WTC11 (cell line): ENCODE data around the gene SIRPB2. TPM values are rescaled to one million over a fixed set of nuclear protein-coding genes. Genes with fewer than 3 reads are reported as not detected.

Source experiments
- ATAC-seq: fragments of 200-7000 bp; cut with Tn5 transposase; 2 replicates; pipeline ENCODE4 v1.10.0; 2021; ENCODE audit warnings: mild to moderate bottlenecking, moderate library complexity
- CTCF ChIA-PET: fragments of 300-600 bp; sonication (Branson Sonifier 250); formaldehyde crosslinking; loops from one replicate; lab custom pipeline; 2021; ENCODE audit warnings: antibody characterized with exemption; lab: Charles Lee
- POLR2A ChIA-PET: fragments of 350-600 bp; sonication (Branson Sonifier 250); formaldehyde crosslinking; loops from one replicate; lab custom pipeline; 2021; ENCODE audit warnings: antibody characterized with exemption; lab: Charles Lee
- DNase-seq: peaks from one replicate; pipeline ENCODE4 v3.0.0; 2021; ENCODE audit warnings: low spot score
- H3K27ac Mint-ChIP-seq: 2 replicates; pipeline ENCODE4 v1.8.0; 2021; ENCODE audit warnings: mixed read lengths
- H3K27me3 Mint-ChIP-seq: 2 replicates; pipeline ENCODE4 v1.8.0; 2021; ENCODE audit warnings: low read depth, mild to moderate bottlenecking, moderate library complexity, mixed read lengths
- H3K36me3 Mint-ChIP-seq: 2 replicates; pipeline ENCODE4 v1.8.0; 2021; ENCODE audit warnings: mixed read lengths
- H3K4me1 Mint-ChIP-seq: 2 replicates; pipeline ENCODE4 v1.8.0; 2022; ENCODE audit warnings: mixed read lengths
- H3K4me3 Mint-ChIP-seq: 2 replicates; pipeline ENCODE4 v1.8.0; 2021; ENCODE audit warnings: mild to moderate bottlenecking, moderate library complexity, mixed read lengths
- H3K9me3 Mint-ChIP-seq: 2 replicates; pipeline ENCODE4 v1.8.0; 2021; ENCODE audit warnings: mixed read lengths
- AFF4 ChIP-seq: sonication (generic); formaldehyde crosslinking; IDR thresholded peaks from 2 replicates; pipeline ENCODE4 v1.8.1; 2023; ENCODE audit warnings: mild to moderate bottlenecking, missing genetic modification reagents, borderline replicate concordance
- AR ChIP-seq: fragments of 250-450 bp; sonication (Bioruptor Pico); IDR thresholded peaks from 2 replicates; pipeline ENCODE4 v1.9.0; 2021; ENCODE audit warnings: mild to moderate bottlenecking
- ATF6 ChIP-seq: sonication (generic); formaldehyde crosslinking; IDR thresholded peaks from 2 replicates; pipeline ENCODE4 v1.8.1; 2023; ENCODE audit warnings: mild to moderate bottlenecking, missing genetic modification reagents
- E2F5 ChIP-seq: sonication (generic); formaldehyde crosslinking; IDR thresholded peaks from 2 replicates; pipeline ENCODE4 v1.8.1; 2022; ENCODE audit warnings: mild to moderate bottlenecking, moderate library complexity, missing genetic modification reagents
- FOXK1 ChIP-seq: sonication (generic); formaldehyde crosslinking; IDR thresholded peaks from 2 replicates; pipeline ENCODE4 v1.8.0; 2022; ENCODE audit warnings: mild to moderate bottlenecking, moderate library complexity, missing genetic modification reagents
- GTF2I ChIP-seq: fragments of 250-450 bp; sonication (Bioruptor Pico); conservative IDR thresholded peaks from 2 replicates; pipeline ENCODE4 v1.4.0; 2021; ENCODE audit warnings: mild to moderate bottlenecking
- JUN ChIP-seq: sonication (generic); formaldehyde crosslinking; IDR thresholded peaks from 2 replicates; pipeline ENCODE4 v1.8.0; 2023; ENCODE audit warnings: mild to moderate bottlenecking, missing genetic modification reagents
- NR3C1 ChIP-seq: sonication (generic); formaldehyde crosslinking; conservative IDR thresholded peaks from 2 replicates; pipeline ENCODE4 v1.8.1; 2023; ENCODE audit warnings: low read depth, mild to moderate bottlenecking, missing genetic modification reagents
- RORB ChIP-seq: fragments of 250-450 bp; sonication (Bioruptor Pico); IDR thresholded peaks from 2 replicates; pipeline ENCODE4 v1.9.0; 2021; ENCODE audit warnings: mild to moderate bottlenecking
- SP1 ChIP-seq: sonication (generic); formaldehyde crosslinking; conservative IDR thresholded peaks from 2 replicates; pipeline ENCODE4 v1.8.1; 2022; ENCODE audit warnings: missing genetic modification reagents
- ZBTB21 ChIP-seq: sonication (generic); formaldehyde crosslinking; IDR thresholded peaks from 2 replicates; pipeline ENCODE4 v1.8.1; 2023; ENCODE audit warnings: mild to moderate bottlenecking, missing genetic modification reagents, borderline replicate concordance
- ZNF512 ChIP-seq: sonication (generic); formaldehyde crosslinking; IDR thresholded peaks from 2 replicates; pipeline ENCODE4 v1.8.1; 2022; ENCODE audit warnings: missing genetic modification reagents, borderline replicate concordance
- total RNA-seq: library from RNA; stranded (reverse); gene quantifications from 3 replicates; pipeline ENCODE4 v1.2.3, GENCODE V29; 2021

Gene SIRPB2
- total RNA-seq, 1 experiment from 2014 or later, result not detected

GRCh38 chr20:1496930-1497329 is 5.7 kb upstream of the SIRPB2 start (continued):
- TF ChIP-seq AFF4 (CRISPR knock-in tag), result no peak
- TF ChIP-seq RORB, result no peak
- no peak for TF ChIP-seq FOXK1 (CRISPR knock-in tag)
- no peak for TF ChIP-seq ZNF512 (CRISPR knock-in tag)
- TF ChIP-seq JUN (CRISPR knock-in tag), result no peak
- TF ChIP-seq NR3C1, result no peak

GRCh38 chr20:1494436-1494835 is 3.2 kb upstream of the SIRPB2 start:
- TF ChIP-seq E2F5 (no peak), ATF6 (no peak), SP1 (CRISPR knock-in tag) (no peak), ZBTB21 (CRISPR knock-in tag) (no peak)
- no peak overlapping the region for H3K27ac Mint-ChIP-seq
- ChIA-PET CTCF (interaction anchor here (1.3 kb wide), 1 partner anchor 9 kb away, joined by 4 read pairs; no protein-coding TSS in a partner anchor), POLR2A (no interaction called here)
- no peaks in the 10 kb centered on the region for H3K36me3 Mint-ChIP-seq
- H3K27me3 Mint-ChIP-seq, result peaks cover 49% of the 10 kb centered on the region
- no peak overlapping the region for H3K4me3 Mint-ChIP-seq
- no peak for DNase-seq
- no peak for ATAC-seq
- H3K9me3 Mint-ChIP-seq, result peaks cover 20% of the 10 kb centered on the region
- no peaks in the 10 kb centered on the region for H3K4me1 Mint-ChIP-seq

- DNase-seq (no peak), ATAC-seq (no peak)
- Mint-ChIP-seq H3K27ac (no peak overlapping the region), H3K9me3 (peaks cover 20% of the 10 kb centered on the region), H3K36me3 (no peaks in the 10 kb centered on the region), H3K4me1 (no peaks in the 10 kb centered on the region), H3K27me3 (peaks cover 46% of the 10 kb centered on the region), H3K4me3 (no peak overlapping the region)
- POLR2A ChIA-PET, result no interaction called here
- no peak for TF ChIP-seq AR (CRISPR knock-in tag)
- TF ChIP-seq GTF2I (CRISPR knock-in tag), result no peak
- CTCF ChIA-PET, result interaction anchor here (1.9 kb wide), 1 partner anchor 10 kb away, joined by 5 read pairs; no protein-coding TSS in a partner anchor
Measured at GRCh38 chr20:1493536-1493935, 2.3 kb upstream of the SIRPB2 start.
